PFSK-1 (cell line): ENCODE results near the gene BCOR.

ENCODE experiments used
- FOXP2 ChIP-seq: optimal IDR thresholded peaks from 2 replicates; pipeline ENCODE3; 2011; ENCODE audit warnings: borderline replicate concordance, control low read depth, inconsistent platforms; ENCODE audit not compliant: insufficient read depth; ENCODE audit errors: extremely low read length, extremely low read depth
- POLR2AphosphoS5 ChIP-seq: IDR thresholded peaks from 2 replicates; pipeline ENCODE4 v1.6.1; 2012; ENCODE audit warnings: low read depth, mild to moderate bottlenecking, control low read depth, low read length, moderate library complexity
- REST ChIP-seq, 2 experiments: IDR thresholded peaks; 2 replicates each; pipeline versions ENCODE4 v1.6.1 to v1.8.0; 2011 to 2012; ENCODE audit warnings: low read depth in 2 of 2, low read length in 2 of 2, control low read depth in 1 of 2, inconsistent platforms in 1 of 2, mild to moderate bottlenecking in 1 of 2, moderate library complexity in 1 of 2; ENCODE audit not compliant: insufficient read depth in 1 of 2
- SIN3A ChIP-seq: IDR thresholded peaks from 2 replicates; pipeline ENCODE4 v1.6.1; 2012; ENCODE audit warnings: mild to moderate bottlenecking, low read length, moderate library complexity, borderline replicate concordance; ENCODE audit not compliant: insufficient read depth
- TAF1 ChIP-seq: IDR thresholded peaks from 2 replicates; pipeline ENCODE4 v1.6.1; 2012; ENCODE audit warnings: low read length, control low read depth, borderline replicate concordance; ENCODE audit not compliant: insufficient read depth

BCOR gene

DNA sequence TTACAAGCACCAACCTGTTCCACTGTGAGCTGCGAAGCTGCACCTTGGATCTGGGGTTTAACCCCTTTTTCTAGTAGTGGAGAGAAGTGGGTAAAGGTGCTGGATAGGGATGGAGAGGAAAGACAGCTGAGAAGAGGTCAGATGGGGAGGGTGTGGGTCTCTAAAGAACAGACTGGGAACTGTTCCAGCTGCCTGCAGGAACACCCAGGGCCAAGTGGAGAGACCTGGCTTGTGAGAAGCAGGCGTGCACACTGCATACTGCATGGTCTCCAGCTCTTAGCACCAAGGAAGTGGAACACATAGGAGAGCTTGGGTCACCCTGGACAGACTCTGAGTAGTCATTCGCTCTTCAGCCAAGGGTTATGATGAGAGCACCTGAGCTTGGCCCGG lies 16.1 kb downstream of the BCOR start:
- TF ChIP-seq POLR2AphosphoS5: no peak
- TF ChIP-seq FOXP2: no peak
- no peak for TF ChIP-seq REST (IDR thresholded peaks at IDR 0.05; ENCODE audit: insufficient read depth in 1 of 2, low read depth in 2 of 2, low read length in 2 of 2)
- TF ChIP-seq TAF1: no peak
- no peak for TF ChIP-seq SIN3A

DNA sequence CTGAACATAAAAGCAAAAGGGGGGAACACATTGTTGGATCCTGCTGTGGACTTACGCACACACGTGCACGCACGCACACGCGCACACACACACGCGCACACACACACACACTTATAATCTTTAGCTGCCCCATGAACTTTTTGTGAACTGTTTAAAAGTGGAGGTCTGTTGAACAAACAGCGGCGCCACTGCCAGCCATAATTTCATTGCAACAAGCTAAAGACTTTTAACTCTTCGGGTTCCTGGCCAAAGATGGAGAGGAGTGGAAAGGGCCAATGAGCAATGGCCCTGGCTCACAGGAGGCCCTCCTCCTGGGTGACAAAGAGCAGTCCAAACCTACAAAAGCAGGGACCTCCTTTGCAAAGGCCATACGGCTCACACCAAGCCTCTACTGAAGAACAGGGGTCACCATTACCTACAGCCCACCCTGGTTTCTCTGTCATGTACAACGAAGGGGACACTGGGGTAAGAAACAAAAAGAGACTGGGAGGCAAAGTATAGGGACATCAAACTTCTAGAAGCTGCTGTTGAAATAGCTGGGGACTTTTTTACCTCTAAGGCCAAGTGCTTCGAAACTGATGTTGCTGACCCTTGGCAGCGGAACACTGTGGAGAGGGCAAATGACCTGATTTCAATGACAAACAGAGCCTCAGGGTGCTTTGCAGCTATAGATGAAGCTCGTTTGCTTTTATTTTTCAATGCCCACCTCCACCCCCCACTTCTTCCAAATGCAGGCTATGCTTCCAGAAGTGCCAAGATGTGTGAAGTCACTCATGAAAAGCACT lies 16.7 kb downstream of the BCOR start:
- TF ChIP-seq TAF1 (no peak), FOXP2 (no peak), POLR2AphosphoS5 (no peak), REST (IDR thresholded peaks at IDR 0.05; ENCODE audit: insufficient read depth in 1 of 2, low read depth in 2 of 2, low read length in 2 of 2) (no peak), SIN3A (no peak)

DNA sequence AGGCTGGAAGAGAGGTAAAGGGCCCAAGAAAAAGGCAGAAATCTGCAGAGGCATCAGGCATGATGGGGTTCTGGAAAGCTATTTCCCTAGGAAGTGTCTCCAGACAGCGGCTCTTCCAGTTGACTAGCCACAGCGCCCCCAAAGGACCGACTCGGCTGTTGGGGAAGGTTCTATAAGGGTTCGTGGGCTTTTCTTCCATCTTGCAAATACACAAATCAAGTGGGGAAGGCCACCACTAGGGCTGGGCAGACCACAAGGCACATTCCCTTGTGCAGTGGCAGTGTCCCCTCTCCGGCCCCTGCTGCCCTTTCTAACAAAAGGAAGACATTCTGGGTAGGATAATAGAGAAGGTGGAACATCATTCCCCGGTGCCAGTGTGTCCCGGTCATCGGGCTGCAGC lies 18.2 kb downstream of the BCOR start:
- no peak for TF ChIP-seq SIN3A

- no peak for TF ChIP-seq SIN3A
- no peak for TF ChIP-seq POLR2AphosphoS5
- no peak for TF ChIP-seq FOXP2
- TF ChIP-seq REST (IDR thresholded peaks at IDR 0.05; ENCODE audit: insufficient read depth in 1 of 2, low read depth in 2 of 2, low read length in 2 of 2): no peak
- TF ChIP-seq TAF1: no peak
These were observed 19.1 kb downstream of the BCOR start for GRCh38 chrX:40078489-40079227.

DNA sequence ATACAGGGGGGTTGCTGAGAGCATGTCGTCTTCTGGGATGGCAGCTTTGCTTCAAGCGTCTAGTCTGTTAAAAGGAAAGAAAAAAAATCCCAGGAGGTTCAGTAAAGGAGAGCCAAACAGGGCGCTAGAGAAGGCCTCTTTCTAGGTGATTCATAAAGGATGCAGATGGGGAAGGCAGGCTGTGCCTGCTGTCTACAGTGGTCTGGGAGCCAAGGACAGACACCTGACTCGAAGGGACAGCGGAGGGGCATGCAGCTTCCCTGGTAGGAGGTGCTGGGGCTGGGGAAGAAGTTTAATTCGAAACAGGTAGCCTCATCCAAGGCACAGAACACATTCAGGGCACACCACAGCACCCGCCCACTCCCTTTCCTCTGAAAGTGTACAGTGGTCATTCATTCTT lies 19.9 kb downstream of the BCOR start:
- TF ChIP-seq POLR2AphosphoS5 (no peak), TAF1 (no peak), FOXP2 (no peak), REST (IDR thresholded peaks at IDR 0.05; ENCODE audit: insufficient read depth in 1 of 2, low read depth in 2 of 2, low read length in 2 of 2) (no peak), SIN3A (no peak)
